HFF-Myc (cell line): Measurements from ENCODE around the gene TTC7B.

Source experiments
- DNase-seq: peaks from one replicate; pipeline ENCODE4 v3.0.0-alpha.2; 2011; ENCODE audit warnings: low read depth; ENCODE audit errors: extremely low read depth
- H3K4me3 ChIP-seq: replicated peaks from 2 replicates; pipeline ENCODE4 v1.5.1; 2011; ENCODE audit warnings: low read depth, mild to moderate bottlenecking, control low read depth, low read length
- CTCF ChIP-seq: IDR thresholded peaks from 2 replicates; pipeline ENCODE4 v1.5.1; 2012; ENCODE audit warnings: mild to moderate bottlenecking, low read depth, low read length, control low read depth; ENCODE audit errors: missing control alignments

Gene TTC7B

DNA sequence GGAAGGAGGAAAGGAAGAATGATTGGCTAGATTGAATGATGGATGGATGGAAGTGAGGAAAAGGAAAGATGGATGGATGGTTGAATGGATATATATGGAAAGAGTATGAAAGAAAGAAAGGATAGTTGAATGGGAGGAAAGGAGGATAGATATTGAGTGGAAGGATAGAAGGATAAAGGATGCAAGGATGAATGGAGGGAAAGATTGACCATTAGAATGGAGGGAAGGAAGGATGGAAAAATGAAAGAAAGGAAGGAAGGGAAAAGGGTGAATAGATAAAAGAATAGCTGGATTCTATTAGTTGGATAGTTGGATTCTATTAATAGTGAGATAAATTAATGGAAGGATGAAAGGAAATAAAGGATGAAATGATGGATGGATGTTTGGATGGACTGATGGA is 313.5 kb downstream of the TTC7B start:
- no peak overlapping the region for H3K4me3 ChIP-seq
- no peak for DNase-seq
- TF ChIP-seq CTCF, result no peak

DNA sequence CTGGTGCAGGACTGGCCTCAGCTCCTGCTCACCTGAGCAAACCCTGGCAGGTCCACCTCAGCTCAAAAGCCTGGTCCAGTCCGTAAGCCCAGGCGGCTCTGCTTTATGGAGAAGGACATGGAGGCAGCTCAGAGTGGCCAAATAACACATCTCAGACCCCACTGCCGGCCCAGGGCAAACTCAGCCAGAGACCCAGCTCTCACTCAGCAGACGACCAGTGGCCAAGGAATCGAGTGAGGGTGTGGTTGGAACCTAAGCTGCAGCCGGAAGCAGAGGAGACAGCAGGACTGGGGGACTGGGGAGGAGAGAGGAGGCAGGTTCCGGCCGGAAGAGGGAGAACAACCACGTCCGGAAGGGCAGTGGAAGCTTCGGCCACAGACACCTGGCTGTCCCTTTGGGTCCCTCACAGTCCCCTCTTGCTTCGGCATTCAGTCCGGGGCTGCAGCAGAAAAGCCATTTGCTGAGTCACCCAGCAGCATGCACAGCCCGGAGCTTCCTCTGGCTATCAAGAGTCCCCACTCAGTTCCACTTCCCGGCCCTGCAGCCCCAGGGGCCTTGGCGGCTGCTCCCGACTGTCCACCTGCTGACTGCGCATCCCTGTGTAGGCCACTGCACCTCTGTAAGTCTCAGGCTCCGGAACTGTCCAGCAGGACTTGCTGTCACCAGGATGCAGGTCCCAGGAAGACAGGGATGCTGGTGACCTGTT is 315.4 kb downstream of the TTC7B start:
- no peak for TF ChIP-seq CTCF
- no peak for DNase-seq
- no peak overlapping the region for H3K4me3 ChIP-seq

- no peak for TF ChIP-seq CTCF
- no peak for DNase-seq
- no peak overlapping the region for H3K4me3 ChIP-seq
Observed at GRCh38 chr14:90499908-90500664, 316.1 kb downstream of the TTC7B start.

- no peak overlapping the region for H3K4me3 ChIP-seq
- no peak for DNase-seq
- no peak for TF ChIP-seq CTCF
Observed at GRCh38 chr14:90499121-90499520, 317.1 kb downstream of the TTC7B start.

DNA sequence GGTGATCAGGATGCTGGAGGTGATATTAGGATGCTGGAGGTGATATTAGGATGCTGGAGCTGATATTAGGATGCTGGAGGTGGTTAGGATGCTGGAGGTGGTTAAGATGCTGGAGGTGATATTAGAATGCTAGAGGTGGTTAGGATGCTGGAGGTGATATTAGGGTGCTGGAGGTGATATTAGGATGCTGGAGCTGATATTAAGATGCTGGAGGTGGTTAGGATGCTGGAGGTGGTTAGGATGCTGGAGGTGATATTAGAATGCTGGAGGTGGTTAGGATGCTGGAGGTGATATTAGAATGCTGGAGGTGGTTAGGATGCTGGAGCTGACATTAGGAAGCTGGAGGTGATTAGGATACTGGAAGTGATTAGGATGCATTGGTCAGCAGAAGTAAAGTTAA is 318.0 kb downstream of the TTC7B start:
- no peak overlapping the region for H3K4me3 ChIP-seq
- no peak for TF ChIP-seq CTCF
- DNase-seq, result no peak

DNA sequence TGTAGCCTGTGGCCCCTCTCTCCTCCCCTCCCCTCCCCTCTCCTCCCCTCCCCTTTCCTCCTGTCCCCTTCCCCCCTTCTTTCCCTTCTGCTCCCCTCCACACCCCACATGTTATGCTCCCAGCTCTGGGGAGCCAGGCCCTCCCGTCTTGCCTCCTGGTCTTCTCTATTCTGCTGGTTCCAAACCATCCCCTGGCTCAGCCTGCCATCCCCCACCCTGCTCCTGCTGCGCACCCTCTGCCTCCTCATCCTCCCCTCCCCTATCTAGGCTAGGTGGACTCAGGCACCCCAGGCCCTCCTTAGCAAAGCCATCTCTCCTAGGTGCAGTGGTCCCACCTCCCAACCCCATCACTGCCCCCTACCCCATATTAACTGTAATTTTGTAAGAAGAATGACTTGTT is 319.9 kb downstream of the TTC7B start:
- TF ChIP-seq CTCF, result no peak
- H3K4me3 ChIP-seq, result no peak overlapping the region
- no peak for DNase-seq
